ENCODE measurements around the gene SINHCAF. TPM values are rescaled to one million over a fixed set of nuclear protein-coding genes. Genes with fewer than 3 reads are reported as not detected.

SINHCAF gene
- total and polyA plus RNA-seq, 2 donors from 2014 or later = 33.1 to 96.2 TPM

DNA sequence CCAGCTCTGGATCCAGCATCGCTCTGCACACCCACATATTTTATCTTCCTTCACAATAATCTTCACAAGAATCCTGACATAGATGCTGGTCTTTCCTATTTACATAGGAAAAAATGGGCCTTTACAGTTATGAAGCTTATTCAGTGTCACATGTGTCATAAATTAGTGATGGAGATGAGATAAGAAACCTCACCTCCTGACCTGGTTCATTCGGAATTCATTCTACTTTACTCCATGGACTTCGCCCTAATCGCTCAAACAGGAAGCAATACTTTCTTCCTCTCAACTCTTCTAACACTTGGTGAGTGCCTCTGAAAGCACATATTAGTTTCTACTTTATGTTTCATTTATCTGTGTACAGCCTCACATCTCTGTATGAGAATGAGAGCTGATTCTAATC is 12.0 kb upstream of the SINHCAF start:
- FAIRE-seq (no peak), DNase-seq (no peak)
- TF ChIP-seq, protein P1, sequence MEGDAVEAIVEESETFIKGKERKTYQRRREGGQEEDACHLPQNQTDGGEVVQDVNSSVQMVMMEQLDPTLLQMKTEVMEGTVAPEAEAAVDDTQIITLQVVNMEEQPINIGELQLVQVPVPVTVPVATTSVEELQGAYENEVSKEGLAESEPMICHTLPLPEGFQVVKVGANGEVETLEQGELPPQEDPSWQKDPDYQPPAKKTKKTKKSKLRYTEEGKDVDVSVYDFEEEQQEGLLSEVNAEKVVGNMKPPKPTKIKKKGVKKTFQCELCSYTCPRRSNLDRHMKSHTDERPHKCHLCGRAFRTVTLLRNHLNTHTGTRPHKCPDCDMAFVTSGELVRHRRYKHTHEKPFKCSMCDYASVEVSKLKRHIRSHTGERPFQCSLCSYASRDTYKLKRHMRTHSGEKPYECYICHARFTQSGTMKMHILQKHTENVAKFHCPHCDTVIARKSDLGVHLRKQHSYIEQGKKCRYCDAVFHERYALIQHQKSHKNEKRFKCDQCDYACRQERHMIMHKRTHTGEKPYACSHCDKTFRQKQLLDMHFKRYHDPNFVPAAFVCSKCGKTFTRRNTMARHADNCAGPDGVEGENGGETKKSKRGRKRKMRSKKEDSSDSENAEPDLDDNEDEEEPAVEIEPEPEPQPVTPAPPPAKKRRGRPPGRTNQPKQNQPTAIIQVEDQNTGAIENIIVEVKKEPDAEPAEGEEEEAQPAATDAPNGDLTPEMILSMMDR (IDR thresholded peaks at IDR 0.05; ENCODE audit: borderline replicate concordance, extremely low read depth, insufficient read depth) = no peak
- Histone ChIP-seq H3K4me1 (ENCODE audit: control insufficient read depth in 2 of 3, insufficient read depth in 2 of 3, low read depth in 1 of 3, low read length in 3 of 3) (no peaks in the 10 kb centered on the region), H3K36me3 (ENCODE audit: control insufficient read depth in 2 of 3, insufficient read depth in 3 of 3, low read length in 3 of 3) (no peaks in the 10 kb centered on the region), H3K4me3 (ENCODE audit: low read length in 3 of 3) (no peak overlapping the region), H3K27me3 (ENCODE audit: control insufficient read depth, insufficient read depth, low read length) (no peaks in the 10 kb centered on the region), H3K27ac (ENCODE audit: low read depth in 2 of 2, low read length in 2 of 2) (no peak overlapping the region), H3K9me3 (ENCODE audit: control insufficient read depth in 2 of 3, insufficient read depth in 1 of 3, low read length in 3 of 3) (no peaks in the 10 kb centered on the region), H3K9ac (ENCODE audit: low read length in 3 of 3) (no peak overlapping the region)
- intact Hi-C loops (cut with DNase I) = no loop called here

DNA sequence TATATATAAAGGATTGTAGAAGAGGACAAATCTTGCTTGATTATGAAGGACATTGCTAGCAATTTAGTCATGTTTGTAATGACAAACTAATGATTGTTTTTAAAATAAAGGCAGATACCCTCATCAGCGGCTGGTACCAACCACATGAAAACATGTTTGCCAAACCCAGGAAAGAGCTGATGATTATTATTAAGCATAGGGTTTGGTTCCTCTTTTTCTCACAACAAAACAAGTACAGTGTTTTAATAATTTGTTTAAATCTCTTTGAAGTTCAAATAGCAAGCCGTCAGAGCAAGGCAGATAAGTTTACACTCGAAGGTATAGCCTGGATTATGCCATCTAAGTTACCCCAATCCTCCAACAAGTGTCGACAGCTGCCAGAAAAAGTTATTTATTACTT is 5.3 kb upstream of the SINHCAF start:
- Histone ChIP-seq H3K4me1 (ENCODE audit: control insufficient read depth in 2 of 3, insufficient read depth in 2 of 3, low read depth in 1 of 3, low read length in 3 of 3) (peaks cover 0 to 3% (median 0%) of the 10 kb centered on the region in 3 donors), H3K36me3 (ENCODE audit: control insufficient read depth in 2 of 3, insufficient read depth in 3 of 3, low read length in 3 of 3) (no peaks in the 10 kb centered on the region), H3K9me3 (ENCODE audit: control insufficient read depth in 2 of 3, insufficient read depth in 1 of 3, low read length in 3 of 3) (no peaks in the 10 kb centered on the region), H3K4me3 (ENCODE audit: low read length in 3 of 3) (no peak overlapping the region), H3K27ac (ENCODE audit: low read depth in 2 of 2, low read length in 2 of 2) (no peak overlapping the region), H3K27me3 (ENCODE audit: control insufficient read depth, insufficient read depth, low read length) (no peaks in the 10 kb centered on the region), H3K9ac (ENCODE audit: low read length in 3 of 3) (no peak overlapping the region)
- intact Hi-C loops (cut with DNase I) = no loop called here
- no peak for FAIRE-seq
- TF ChIP-seq, protein P1 (IDR thresholded peaks at IDR 0.05; ENCODE audit: borderline replicate concordance, extremely low read depth, insufficient read depth) = no peak
- DNase-seq = no peak

DNA sequence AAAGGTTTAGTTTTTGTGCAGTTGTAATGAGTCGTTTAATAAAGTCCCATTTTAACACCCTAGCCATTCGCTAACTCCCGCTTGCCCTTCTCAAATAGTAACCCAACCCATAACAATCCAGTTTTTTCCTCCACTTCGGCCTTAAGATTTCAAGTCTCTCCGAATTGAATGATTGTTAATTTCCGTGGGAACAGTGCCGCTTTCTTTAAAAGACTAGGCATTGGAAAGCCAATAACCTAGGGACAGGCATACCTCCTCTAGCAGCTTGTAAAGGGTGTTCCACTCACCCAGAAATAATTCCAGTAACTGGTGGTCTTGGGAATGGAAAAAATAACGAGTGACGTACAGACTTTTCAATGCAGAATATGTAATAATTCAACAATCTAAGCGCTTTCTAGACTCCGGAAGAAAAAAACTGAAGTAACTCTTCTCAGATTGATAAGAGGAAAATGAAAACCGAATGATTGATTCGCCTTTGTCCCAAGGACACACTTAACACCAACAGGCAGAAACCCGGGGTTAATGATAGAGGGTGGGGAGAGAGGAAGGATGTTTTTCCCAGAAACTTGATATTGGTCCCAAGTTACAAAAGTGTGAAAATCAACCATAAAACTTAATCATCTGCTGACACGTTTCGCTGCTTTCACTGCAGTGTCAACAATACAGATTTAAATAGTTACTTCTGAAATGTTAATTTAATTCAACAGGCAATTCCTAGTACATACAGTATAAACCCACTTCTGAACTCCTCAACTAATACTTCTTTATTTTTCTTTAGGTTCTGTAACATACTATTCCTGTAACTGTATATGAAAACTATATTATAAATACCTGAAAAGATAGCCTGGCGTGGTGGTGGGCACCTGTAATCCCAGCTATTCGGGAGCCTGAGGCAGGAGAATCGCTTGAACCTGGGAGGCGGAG is 1.0 kb upstream of the SINHCAF start:
- TF ChIP-seq, protein P1 (IDR thresholded peaks at IDR 0.05; ENCODE audit: borderline replicate concordance, extremely low read depth, insufficient read depth) = no peak
- H3K27me3 ChIP-seq (ENCODE audit: control insufficient read depth, insufficient read depth, low read length) = no peaks in the 10 kb centered on the region
- DNase-seq (peak in 4 of 5 donors; percentile 45 to 91 (median 68)), FAIRE-seq (no peak)
- peak overlapping the region; percentile 78 to 85 for H3K27ac ChIP-seq (ENCODE audit: low read depth in 2 of 2, low read length in 2 of 2)
- peak overlapping the region; percentile 77 to 86 (median 85) for H3K4me3 ChIP-seq (ENCODE audit: low read length in 3 of 3)
- intact Hi-C loops (cut with DNase I) = no loop called here
- H3K9me3 ChIP-seq (ENCODE audit: control insufficient read depth in 2 of 3, insufficient read depth in 1 of 3, low read length in 3 of 3) = no peaks in the 10 kb centered on the region
- no peaks in the 10 kb centered on the region for H3K36me3 ChIP-seq (ENCODE audit: control insufficient read depth in 2 of 3, insufficient read depth in 3 of 3, low read length in 3 of 3)
- peak overlapping the region; percentile 26 to 85 (median 85) for H3K9ac ChIP-seq (ENCODE audit: low read length in 3 of 3)
- H3K4me1 ChIP-seq (ENCODE audit: control insufficient read depth in 2 of 3, insufficient read depth in 2 of 3, low read depth in 1 of 3, low read length in 3 of 3) = peaks cover 0 to 10% (median 0%) of the 10 kb centered on the region in 3 donors
